GM23338 (cell line): ENCODE results near the gene REV3L. TPM values are rescaled to one million over a fixed set of nuclear protein-coding genes. Genes with fewer than 3 reads are reported as not detected.

ENCODE experiments used
- ATAC-seq: fragments of 200-7000 bp; cut with Tn5 transposase; 3 replicates; pipeline ENCODE4 v1.9.1; 2020
- DNase-seq: peaks from one replicate; pipeline ENCODE4 v3.0.0-alpha.2; 2015; ENCODE audit warnings: low spot score
- H2AFZ ChIP-seq: fragments of 200-600 bp; sonication (generic); 2 replicates; pipeline ENCODE4 v1.8.0; 2016; ENCODE audit warnings: antibody characterized with exemption, mild to moderate bottlenecking, moderate library complexity
- H3F3A ChIP-seq: fragments of 200-600 bp; sonication (generic); replicated peaks from 2 replicates; pipeline ENCODE4 v1.8.0; 2017; ENCODE audit warnings: antibody characterized with exemption, mixed run types, low read depth
- H3K27ac ChIP-seq: fragments of 200-600 bp; sonication (generic); 2 replicates; pipeline ENCODE4 v1.6.1; 2016; ENCODE audit warnings: low read depth
- H3K27me3 ChIP-seq: fragments of 200-600 bp; sonication (generic); 2 replicates; pipeline ENCODE4 v1.8.0; 2016; ENCODE audit warnings: mild to moderate bottlenecking, mixed run types, moderate library complexity; ENCODE audit not compliant: insufficient read depth
- H3K36me3 ChIP-seq: fragments of 200-600 bp; sonication (generic); 2 replicates; pipeline ENCODE4 v1.8.0; 2016; ENCODE audit warnings: mild to moderate bottlenecking; ENCODE audit not compliant: insufficient read depth
- H3K4me1 ChIP-seq: fragments of 200-600 bp; sonication (generic); 2 replicates; pipeline ENCODE4 v1.8.0; 2016; ENCODE audit warnings: mild to moderate bottlenecking, moderate library complexity; ENCODE audit not compliant: insufficient read depth
- H3K4me2 ChIP-seq: fragments of 200-600 bp; sonication (generic); 2 replicates; pipeline ENCODE4 v1.7.1; 2017; ENCODE audit warnings: mixed run types
- H3K4me3 ChIP-seq: fragments of 200-600 bp; sonication (generic); 2 replicates; pipeline ENCODE4 v1.6.1; 2016; ENCODE audit warnings: mixed run types
- H3K79me2 ChIP-seq: fragments of 200-600 bp; sonication (generic); replicated peaks from 2 replicates; pipeline ENCODE4 v1.8.0; 2017; ENCODE audit warnings: mild to moderate bottlenecking; ENCODE audit not compliant: insufficient read depth
- H3K9me2 ChIP-seq: fragments of 200-600 bp; sonication (generic); 2 replicates; pipeline ENCODE4 v1.8.0; 2017; ENCODE audit not compliant: insufficient read depth
- H4K20me1 ChIP-seq: fragments of 200-600 bp; sonication (generic); replicated peaks from 2 replicates; pipeline ENCODE4 v1.8.0; 2017; ENCODE audit warnings: mild to moderate bottlenecking; ENCODE audit not compliant: insufficient read depth
- H3K27ac Mint-ChIP-seq: 2 replicates; pipeline ENCODE4 v1.8.0; 2020; ENCODE audit warnings: inconsistent platforms, mild to moderate bottlenecking, moderate library complexity, mixed read lengths
- H3K27me3 Mint-ChIP-seq: 3 replicates; pipeline ENCODE4 v1.8.0; 2022; ENCODE audit warnings: low read depth, mild to moderate bottlenecking, moderate library complexity, mixed read lengths, inconsistent platforms; ENCODE audit not compliant: insufficient read depth, poor library complexity
- H3K36me3 Mint-ChIP-seq: 3 replicates; pipeline ENCODE4 v1.8.0; 2021; ENCODE audit warnings: low read depth, mild to moderate bottlenecking, inconsistent platforms, moderate library complexity, mixed read lengths
- H3K4me1 Mint-ChIP-seq: 3 replicates; pipeline ENCODE4 v1.8.0; 2020; ENCODE audit warnings: mild to moderate bottlenecking, inconsistent platforms, mixed read lengths
- H3K4me3 Mint-ChIP-seq: 3 replicates; pipeline ENCODE4 v1.8.0; 2021; ENCODE audit warnings: moderate library complexity, mild to moderate bottlenecking, inconsistent platforms, mixed read lengths
- H3K9me3 Mint-ChIP-seq: 3 replicates; pipeline ENCODE4 v1.8.0; 2020; ENCODE audit warnings: moderate library complexity, mild to moderate bottlenecking, inconsistent platforms, mixed read lengths
- CREB1 ChIP-seq: fragments of 250-450 bp; sonication (Bioruptor Pico); IDR thresholded peaks from 2 replicates; pipeline ENCODE4 v1.5.0; 2020; ENCODE audit warnings: low read depth, mild to moderate bottlenecking, moderate library complexity
- CTCF ChIP-seq, 2 experiments: fragments of 200-600 bp in 1 of 2; sonication (generic) in 1 of 2; conservative IDR thresholded peaks; 2 replicates each; pipeline versions ENCODE4 v1.5.1 to v1.6.1; 2016 to 2017; ENCODE audit warnings: antibody characterized with exemption in 2 of 2, low read depth in 2 of 2, mild to moderate bottlenecking in 2 of 2, moderate library complexity in 1 of 2
- EZH2 ChIP-seq: fragments of 200-600 bp; sonication (generic); IDR thresholded peaks from one replicate; pipeline ENCODE4 v1.8.0; 2017; ENCODE audit warnings: antibody characterized with exemption, mild to moderate bottlenecking, low read depth; ENCODE audit not compliant: unreplicated experiment
- JUNB ChIP-seq: IDR thresholded peaks from one replicate; pipeline ENCODE4 v1.6.1; 2016; ENCODE audit warnings: antibody characterized with exemption; ENCODE audit not compliant: unreplicated experiment
- NANOG ChIP-seq: IDR thresholded peaks from 2 replicates; pipeline ENCODE4 v1.6.1; 2016; ENCODE audit warnings: antibody characterized with exemption, borderline replicate concordance
- POLR2AphosphoS5 ChIP-seq: IDR thresholded peaks from 2 replicates; pipeline ENCODE4 v1.6.1; 2016; ENCODE audit warnings: antibody characterized with exemption, low read depth
- REST ChIP-seq: IDR thresholded peaks from one replicate; pipeline ENCODE4 v1.6.1; 2018; ENCODE audit warnings: antibody characterized with exemption; ENCODE audit not compliant: unreplicated experiment
- ZNF114 ChIP-seq: fragments of 250-450 bp; sonication (Bioruptor Pico); IDR thresholded peaks from 2 replicates; pipeline ENCODE4 v1.5.0; 2020; ENCODE audit warnings: mild to moderate bottlenecking, moderate library complexity
- ZNF331 ChIP-seq: fragments of 250-450 bp; sonication (Bioruptor Pico); IDR thresholded peaks from 2 replicates; pipeline ENCODE4 v1.5.0; 2020; ENCODE audit warnings: low read depth, mild to moderate bottlenecking, moderate library complexity
- ZNF462 ChIP-seq: fragments of 250-450 bp; sonication (Bioruptor Pico); IDR thresholded peaks from 2 replicates; pipeline ENCODE4 v1.5.0; 2020; ENCODE audit warnings: mild to moderate bottlenecking, moderate library complexity
- polyA plus RNA-seq: library from polyadenylated mRNA; unstranded; fragments of >200 nt; fragmentation: Nextera tagmentation; extraction: Ambion mirVana; gene quantifications from 2 replicates; pipeline ENCODE4 v1.2.1, GENCODE V29; 2016
- total RNA-seq: library from RNA; depleted of rRNA; stranded (reverse); fragments of >200 nt; shearing (Covaris generic); gene quantifications from 2 replicates; pipeline ENCODE4 v1.2.3, GENCODE V29; 2014

REV3L gene
- total and polyA plus RNA-seq, 2 experiments from 2014 or later, result 8.3 to 13.1 TPM

GRCh38 chr6:111456208-111456607 is 26.8 kb downstream of the REV3L start:
- peaks cover 8% of the 10 kb centered on the region; the same call in 1 of the 3 replicates for H3K36me3 Mint-ChIP-seq
- Histone ChIP-seq H3K4me2 (no peak overlapping the region), H3K79me2 (no peaks in the 10 kb centered on the region; the same call in 1 of the 2 replicates), H3F3A (no peaks in the 10 kb centered on the region), H3K9me2 (no peaks in the 10 kb centered on the region), H3K4me3 (no peak overlapping the region), H4K20me1 (peaks cover 1% of the 10 kb centered on the region; the same call in 1 of the 2 replicates), H3K27me3 (no peaks in the 10 kb centered on the region), H2AFZ (no peak overlapping the region), H3K27ac (no peak overlapping the region), H3K4me1 (no peaks in the 10 kb centered on the region), H3K36me3 (no peaks in the 10 kb centered on the region)
- H3K9me3 Mint-ChIP-seq, result peaks cover 9% of the 10 kb centered on the region; the same call in 2 of the 3 replicates
- no peak overlapping the region for H3K4me3 Mint-ChIP-seq
- no peaks in the 10 kb centered on the region for H3K27me3 Mint-ChIP-seq
- TF ChIP-seq JUNB (no peak), REST (no peak), NANOG (no peak), POLR2AphosphoS5 (no peak), ZNF331 (CRISPR knock-in tag) (no peak)
- DNase-seq (no peak), ATAC-seq (no peak)
- no peak overlapping the region for H3K27ac Mint-ChIP-seq
- no peaks in the 10 kb centered on the region for H3K4me1 Mint-ChIP-seq

GRCh38 chr6:111450636-111451035 is 32.4 kb downstream of the REV3L start:
- H3K9me3 Mint-ChIP-seq, result no peaks in the 10 kb centered on the region
- no peak for ATAC-seq
- H3K79me2 ChIP-seq, result peaks cover 3% of the 10 kb centered on the region
- TF ChIP-seq EZH2, result no peak
- no peak for TF ChIP-seq CREB1 (CRISPR knock-in tag)
- no peak for TF ChIP-seq CTCF (conservative IDR thresholded peaks at IDR 0.05; ENCODE audit: low read depth in 2 of 2)
- TF ChIP-seq ZNF331 (CRISPR knock-in tag), result no peak
- TF ChIP-seq ZNF462 (CRISPR knock-in tag), result no peak
- TF ChIP-seq NANOG, result no peak
- no peak for TF ChIP-seq ZNF114 (CRISPR knock-in tag)

More at GRCh38 chr6:111450636-111451035, 32.4 kb downstream of the REV3L start:
- H3K36me3 Mint-ChIP-seq, result no peaks in the 10 kb centered on the region
- no peak overlapping the region for H3K27ac ChIP-seq
- H3K4me1 ChIP-seq, result no peaks in the 10 kb centered on the region
- DNase-seq, result no peak
- no peak overlapping the region for H3K27ac Mint-ChIP-seq
- no peak overlapping the region for H3K4me3 ChIP-seq
- no peaks in the 10 kb centered on the region for H3K4me1 Mint-ChIP-seq
- H3K36me3 ChIP-seq, result no peaks in the 10 kb centered on the region
- no peak overlapping the region for H2AFZ ChIP-seq
- no peak overlapping the region for H3K4me3 Mint-ChIP-seq
- H3K4me2 ChIP-seq, result no peak overlapping the region
- H4K20me1 ChIP-seq, result peaks cover 13% of the 10 kb centered on the region
- H3F3A ChIP-seq, result no peaks in the 10 kb centered on the region
- no peaks in the 10 kb centered on the region for H3K9me2 ChIP-seq
- H3K27me3 ChIP-seq, result no peaks in the 10 kb centered on the region
- H3K27me3 Mint-ChIP-seq, result peaks cover 3% of the 10 kb centered on the region
